Fibroblast of skin of abdomen (primary cell): ENCODE results near the gene POTEF. TPM values are rescaled to one million over a fixed set of nuclear protein-coding genes. Genes with fewer than 3 reads are reported as not detected.
"Not testable (repeated sequence)": the region's sequence is repeated elsewhere in the genome, so short reads cannot be mapped to it uniquely, and the experiment has no call there.

Experiments
- DNase-seq: peaks from one replicate; pipeline ENCODE4 v3.0.0-alpha.2; 2013
- polyA plus RNA-seq, 2 experiments: library from polyadenylated mRNA; unstranded; fragments of 120-200 nt; gene quantifications; one replicate each; pipeline ENCODE4 v1.2.1, GENCODE V29; 2013; ENCODE audit not compliant: insufficient read length in 2 of 2

Gene POTEF
- 0.10 TPM for polyA plus RNA-seq (2013, experiment 1 of 2; ENCODE audit: insufficient read length)
- polyA plus RNA-seq (2013, experiment 2 of 2; ENCODE audit: insufficient read length): 0.25 TPM

DNA sequence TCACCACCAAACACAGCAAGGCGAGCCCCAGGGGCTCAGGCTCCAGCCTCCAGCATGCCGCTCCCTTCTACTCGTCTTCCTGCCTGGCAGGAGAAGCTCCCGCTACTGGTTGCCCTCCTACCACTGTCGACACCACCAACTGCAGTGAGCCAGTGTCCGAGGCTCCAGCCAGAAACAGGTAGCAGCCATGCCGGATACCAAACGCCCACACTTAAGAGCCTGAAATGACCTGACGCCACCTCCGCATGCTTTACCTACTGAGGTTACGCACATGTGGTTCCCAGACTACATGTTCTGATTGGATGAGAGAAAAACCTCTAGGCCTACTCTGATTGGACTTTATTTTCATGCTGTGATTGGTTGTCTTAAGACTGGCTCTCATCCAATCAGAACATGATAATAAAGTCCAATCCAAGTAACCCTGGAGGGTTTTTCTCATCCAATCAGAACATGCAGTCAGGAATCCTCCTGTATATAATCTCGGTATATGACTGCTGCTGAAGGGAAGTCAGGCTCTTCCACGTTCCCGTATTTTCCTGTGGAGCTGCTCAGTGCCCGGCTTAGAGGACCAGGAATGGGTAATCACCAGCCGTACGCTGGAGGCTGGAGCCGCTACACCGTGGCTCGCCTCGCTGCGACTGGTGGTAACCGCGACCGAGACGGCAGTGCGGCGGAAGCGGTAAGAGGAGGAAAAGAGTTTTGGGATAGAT, at the start of gene POTEF:
Gene POTEF, minus strand, starts transcription at position 103 of the 710 bp plus-strand sequence. CDS start 8,707 bp downstream, outside the sequence.
- DNase-seq: not testable (repeated sequence)

DNA sequence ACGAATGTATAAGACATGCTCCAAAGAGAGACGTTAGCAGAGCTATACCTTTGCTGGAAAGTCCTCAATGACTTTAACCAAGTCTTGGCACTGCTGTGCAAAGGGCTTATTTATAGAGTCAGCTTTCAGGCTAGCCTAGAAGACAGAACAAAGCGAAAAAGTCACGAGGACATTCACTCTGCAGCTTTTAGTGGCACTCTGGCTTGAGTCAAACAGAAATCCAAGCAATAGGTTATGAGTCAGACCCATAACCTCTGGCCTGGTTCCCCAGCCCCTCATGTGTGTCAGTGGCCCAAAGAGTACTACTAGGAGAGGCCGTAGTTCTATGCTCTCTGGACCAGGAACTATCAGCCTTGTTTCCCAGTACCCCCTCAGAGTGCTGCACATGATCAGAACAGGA, 45.8 kb upstream of the POTEF start:
- not testable (repeated sequence) for DNase-seq

DNA sequence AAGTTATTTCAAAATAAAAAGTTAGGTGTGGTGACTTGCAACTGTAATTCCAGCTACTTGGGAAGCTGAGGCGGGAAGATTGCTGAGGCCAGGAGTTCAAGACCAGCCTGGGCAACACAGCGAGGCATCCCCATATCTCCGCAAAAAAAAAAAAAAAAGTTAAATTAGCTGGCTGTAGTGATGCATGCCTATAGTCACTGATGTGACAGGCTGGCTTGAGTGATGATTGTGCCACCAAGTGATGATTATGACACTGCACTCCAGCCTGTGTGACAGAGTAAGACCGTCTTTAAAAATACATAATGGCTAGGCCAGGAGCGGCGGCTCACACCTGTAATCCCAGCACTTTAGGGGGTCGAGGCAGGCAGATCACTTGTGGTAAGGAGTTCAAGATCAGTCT, 40.9 kb upstream of the POTEF start:
- no peak for DNase-seq

DNA sequence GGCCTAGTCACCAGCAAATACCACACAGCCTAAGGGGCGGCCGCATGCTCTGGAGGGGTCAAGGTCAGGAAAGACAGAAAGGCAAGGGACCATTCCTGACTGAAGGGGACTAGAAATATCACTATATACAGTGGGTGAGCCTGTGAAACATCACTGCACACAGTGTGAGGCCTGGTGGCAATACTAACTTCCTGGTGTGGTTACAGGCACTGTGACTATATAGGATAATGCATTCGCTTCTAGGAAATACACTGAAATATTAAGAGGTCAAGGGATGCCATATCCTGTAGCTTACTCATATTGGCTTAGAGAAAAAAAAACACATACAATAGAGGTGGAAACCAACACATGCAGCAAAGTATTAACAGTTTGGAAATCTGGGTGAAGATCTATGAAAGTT, 40.1 kb upstream of the POTEF start:
- DNase-seq: not testable (repeated sequence)

DNA sequence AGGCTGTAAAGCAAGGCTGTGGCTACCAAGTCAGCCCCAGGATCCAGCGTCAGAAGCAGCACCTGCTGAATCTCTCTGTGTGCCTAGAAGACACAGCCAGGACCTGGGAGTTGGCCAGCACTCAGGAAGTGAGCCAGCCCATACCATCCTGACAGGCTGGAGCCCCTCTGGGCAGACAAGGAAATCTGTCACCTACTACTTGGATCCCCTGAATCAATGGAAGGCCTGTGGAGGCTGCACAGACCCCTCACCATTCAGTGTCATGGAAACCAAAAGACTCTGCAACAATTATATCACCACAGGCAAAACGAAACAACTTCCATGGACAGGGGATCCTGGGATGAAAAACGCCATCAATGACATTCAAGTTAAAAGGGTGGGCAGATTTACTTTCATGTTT, 37.6 kb upstream of the POTEF start:
- DNase-seq: not testable (repeated sequence)

DNA sequence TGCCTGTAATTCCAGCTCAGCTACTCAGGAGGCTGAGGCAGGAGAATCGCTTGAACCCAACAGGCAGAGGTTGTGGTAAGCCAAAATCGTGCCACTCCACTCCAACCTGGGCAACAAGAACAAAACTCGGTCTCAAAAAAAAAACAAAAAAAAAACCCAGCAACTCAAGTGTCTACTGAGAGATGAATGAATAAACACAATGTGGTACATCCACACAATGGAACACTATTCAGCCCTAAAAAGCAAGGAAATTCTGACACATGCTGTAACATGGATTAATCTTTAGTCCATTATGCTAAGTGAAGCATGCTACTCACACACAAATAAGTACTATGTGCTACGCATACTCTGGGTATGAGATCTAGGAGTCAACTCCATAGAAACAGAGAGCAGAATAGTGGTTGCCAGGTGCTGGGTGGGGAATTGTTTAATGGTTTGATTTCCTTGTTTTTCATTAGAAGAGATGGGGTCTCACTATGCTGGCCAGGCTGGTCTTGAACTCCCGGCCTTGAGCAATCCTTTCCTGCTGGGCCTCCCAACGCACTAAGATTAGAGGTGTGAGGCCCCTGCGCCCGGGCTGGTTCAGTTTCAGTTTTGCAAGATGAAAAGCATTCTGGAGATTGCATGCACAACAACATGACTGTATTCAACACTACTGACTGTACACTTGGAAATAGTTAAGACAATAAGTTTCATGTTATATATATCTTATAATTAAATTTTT, 36.4 kb upstream of the POTEF start:
- no peak for DNase-seq

DNA sequence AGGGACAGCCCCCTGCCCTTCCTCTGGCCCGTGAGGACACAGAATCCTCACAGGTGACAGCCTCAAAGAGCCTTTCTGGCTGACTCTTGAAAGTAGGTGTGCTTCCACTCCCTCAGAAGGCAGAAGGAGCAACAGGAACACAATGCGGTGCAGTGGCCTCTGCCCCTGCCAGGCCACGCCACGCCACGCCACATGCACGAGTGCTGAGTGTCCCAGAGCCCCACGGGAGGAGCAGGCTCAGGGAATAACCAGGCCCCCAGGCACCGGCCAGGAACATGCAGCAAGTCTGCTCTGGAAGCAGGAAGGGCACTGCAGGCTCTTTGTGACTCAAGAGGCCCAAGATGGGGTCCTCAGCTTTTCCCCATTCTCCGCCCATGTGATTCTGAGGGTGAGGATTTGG, 33.9 kb upstream of the POTEF start:
- no peak for DNase-seq

DNA sequence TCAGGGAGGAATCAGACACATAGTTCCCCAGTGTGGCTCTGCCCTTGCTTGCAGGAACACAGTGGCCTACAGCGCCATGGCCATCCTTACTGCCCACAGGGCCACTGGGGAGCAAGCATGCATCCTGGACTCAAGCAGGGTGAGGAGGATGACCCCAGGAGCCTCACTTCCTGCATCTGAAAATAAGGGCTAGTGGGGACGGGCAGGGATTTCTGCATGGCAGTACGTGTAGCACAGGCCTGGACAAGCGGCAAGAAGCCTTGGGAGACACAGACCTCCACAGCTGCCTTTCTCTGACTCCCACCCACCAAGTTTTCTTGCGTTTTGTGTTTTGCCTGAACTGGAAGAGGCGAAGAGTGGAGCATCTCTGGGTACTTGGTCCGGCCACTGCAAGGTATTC, 33.5 kb upstream of the POTEF start:
- DNase-seq: not testable (repeated sequence)

DNA sequence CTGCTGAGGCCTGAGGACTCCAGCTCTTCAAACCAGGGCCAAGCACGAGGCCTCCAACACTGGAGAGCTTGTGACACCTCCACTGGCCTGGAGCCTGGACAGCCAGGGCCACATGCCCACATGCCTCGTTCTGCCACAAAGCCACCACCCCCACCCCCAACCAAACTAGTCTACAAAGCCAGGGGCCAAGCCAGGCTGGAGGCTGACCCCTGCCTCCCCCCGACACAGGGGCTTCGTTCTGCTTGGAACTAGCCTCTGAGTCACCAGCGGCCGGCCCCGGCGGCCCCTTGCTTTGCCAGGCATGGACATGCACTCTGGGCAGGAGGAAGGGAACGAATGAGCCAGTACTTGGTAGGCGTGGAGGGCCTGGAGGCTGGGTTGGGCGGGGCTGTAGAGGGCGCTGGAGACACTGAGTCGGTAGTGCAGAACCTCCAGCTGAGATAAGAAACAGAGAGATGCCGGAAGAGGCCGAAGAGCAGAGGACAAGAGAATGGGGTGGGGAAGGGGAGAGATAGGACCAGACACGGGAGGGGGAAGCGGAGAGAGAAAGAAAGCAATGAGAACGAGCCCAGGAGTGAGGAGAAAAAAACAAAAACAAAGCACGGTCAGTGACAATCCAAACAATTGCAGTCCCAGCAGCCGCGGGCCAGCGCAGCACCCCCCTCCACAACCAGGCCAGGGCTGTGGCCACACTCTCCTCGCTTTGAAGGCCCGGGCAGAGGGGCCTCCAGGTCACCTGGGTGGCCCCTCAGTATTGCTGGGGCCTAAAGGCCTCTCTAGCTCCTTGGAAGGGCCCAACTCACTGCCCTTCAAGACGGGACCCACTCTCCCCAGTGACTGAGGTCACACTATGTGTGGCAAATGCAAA, 32.0 kb upstream of the POTEF start:
- DNase-seq: not testable (repeated sequence)

DNA sequence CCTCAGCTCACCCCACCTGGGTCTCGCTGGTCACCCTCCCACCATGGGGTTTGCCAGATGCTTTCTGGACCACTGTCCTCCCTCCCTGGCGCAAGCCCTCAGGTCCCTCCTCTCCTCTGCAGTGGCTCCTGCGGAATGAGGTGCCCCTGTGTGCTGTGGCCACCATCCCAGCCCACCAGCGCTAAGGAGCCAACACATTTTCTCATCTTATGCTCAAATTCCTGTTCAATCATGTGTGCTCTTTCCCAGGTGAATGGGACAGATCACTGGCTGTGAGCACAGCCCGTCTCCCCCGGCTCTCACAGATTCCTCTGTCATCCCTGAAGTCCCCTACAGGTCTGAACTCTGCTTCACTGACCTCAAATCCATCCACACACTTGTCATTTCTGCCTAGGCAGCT, 31.1 kb upstream of the POTEF start:
- DNase-seq: no peak

DNA sequence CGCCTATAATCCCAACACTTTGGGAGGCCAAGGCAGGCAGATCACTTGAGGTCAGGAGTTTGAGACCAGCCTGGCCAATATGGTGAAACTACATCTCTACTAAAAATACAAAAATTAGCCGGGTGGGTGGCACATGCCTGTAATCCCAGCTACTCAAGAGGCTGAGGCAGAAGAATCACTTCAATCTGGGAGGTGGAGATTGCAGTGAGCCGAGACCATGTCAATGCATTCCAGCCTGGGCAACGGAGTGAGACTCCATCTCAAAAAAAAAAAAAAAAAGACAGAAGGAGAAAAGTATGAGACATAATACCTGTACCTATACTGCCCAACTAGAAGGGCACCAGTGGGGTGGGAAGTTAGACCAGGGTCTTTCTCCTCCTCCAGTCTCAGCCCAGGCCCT, 30.4 kb upstream of the POTEF start:
- not testable (repeated sequence) for DNase-seq

DNA sequence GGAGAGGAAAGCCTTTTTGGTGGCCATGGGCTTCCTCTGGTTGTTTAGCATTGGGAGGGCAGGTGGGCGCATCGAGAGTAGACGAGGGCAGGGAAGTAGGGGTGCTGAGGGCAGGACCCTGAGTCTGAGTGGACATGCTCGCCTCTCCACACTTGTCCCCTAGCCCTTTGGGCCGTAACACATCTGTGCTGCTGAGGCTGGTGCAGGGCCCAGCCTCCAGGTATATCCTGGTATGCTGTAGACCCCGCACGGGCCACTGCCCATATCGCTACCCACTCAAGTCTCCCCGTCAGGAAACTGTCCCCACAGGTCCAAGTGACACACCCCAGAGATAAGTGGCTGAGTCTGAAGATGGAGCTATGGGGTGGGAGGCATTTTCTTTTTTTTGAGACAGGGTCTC, 29.6 kb upstream of the POTEF start:
- DNase-seq: no peak

DNA sequence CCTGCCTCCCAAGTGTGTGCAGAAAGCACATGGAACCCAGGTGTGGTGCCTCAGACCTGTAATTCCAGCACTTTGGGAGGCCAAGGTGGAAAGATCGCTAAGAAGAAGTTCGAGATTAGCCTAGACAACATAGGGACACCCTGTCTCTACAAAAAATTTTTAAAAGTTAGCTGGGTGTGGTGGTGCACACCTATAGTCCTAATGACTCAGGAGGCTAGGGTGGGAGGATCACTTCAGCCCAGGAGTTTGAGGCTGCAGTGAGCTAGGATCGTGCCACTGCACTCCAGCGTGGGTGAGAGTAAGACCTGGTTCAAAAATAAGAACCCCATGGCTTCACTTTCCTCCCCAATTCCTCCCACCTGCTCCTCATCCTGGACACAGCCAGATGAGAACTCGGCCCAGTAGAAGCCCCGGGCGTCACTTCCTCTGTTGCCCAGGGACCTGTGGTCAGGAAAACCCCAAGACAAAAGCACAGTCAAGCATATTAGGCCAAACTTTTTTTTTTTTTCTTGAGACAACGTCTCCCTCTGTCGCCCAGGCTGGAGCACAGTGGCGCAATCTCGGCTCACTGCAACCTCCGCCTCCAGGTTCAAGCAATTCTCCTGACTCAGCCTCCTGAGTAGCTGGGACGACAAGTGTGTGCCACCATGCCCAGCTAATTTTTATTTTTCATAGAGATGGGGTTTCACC, 28.9 kb upstream of the POTEF start:
- DNase-seq: not testable (repeated sequence)

DNA sequence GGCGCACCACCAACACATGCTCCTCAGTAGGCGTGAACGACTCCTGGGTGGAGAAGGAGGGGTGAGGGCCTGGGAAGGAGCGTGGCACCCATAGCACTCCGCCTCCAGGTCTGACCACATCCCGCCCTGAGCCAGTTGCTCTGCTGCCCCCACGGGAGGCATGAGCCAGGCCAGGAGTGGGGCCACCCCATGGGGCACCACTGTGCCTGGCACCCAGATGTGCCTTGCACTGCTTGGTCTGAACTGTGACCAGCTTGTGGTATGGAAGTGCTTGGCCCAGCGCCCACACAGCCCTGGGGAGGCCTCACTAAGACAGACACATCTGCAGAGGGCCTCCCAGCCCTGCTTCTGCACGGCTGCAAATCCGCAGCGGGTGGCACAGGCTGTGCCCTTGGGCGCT, 28.3 kb upstream of the POTEF start:
- DNase-seq: not testable (repeated sequence)

DNA sequence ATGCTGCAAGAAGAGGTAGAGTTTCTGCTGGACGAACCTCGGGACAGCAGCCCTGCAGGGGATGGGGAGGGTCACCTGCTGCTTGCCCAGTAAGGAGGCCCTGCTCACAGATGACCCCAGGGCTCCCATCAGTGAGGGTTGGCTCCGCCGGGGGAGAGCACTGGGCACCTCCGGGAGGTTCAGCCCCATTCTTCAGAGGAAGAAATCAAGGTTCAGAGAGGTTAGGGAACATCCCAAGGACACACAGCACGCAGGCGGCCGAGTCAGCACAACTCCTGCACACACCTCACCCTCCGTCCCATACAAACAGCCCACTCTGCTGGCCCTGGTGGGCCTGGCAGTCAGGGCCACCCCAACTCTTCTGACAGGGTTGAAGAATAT, 27.6 kb upstream of the POTEF start:
- DNase-seq: no peak

DNA sequence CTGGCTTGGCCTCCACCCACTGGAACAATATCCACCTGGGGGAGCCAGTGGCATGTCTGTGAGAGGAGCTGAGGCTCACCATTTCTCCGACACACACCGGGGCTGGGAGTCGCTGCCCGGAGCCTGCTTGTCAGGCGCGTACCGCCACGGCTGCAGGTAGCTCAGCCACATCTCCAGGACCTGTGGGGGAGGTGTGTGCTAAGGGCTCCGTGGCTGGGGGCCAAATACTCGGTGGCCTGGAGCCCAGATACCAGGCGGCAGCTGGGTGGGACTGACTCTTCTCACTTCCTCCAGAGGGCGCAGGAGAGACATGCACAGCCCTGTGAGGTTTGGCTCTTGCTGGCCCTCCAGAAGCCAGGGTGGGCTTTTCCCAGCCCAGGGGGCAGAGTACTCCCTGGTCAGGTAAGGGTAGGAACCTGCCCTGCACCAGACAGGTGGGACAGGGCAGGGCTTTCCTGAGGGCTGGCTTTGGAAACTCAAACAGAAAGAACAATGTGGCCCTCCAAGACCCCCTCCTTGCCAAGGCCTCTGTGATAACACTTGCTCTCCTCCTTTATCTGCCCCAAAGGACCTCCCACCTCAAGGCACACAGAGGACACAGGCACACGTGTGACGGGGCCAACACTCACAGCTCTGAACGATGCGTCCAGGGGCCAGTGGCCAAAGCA, 27.1 kb upstream of the POTEF start:
- DNase-seq: peak; percentile 39

DNA sequence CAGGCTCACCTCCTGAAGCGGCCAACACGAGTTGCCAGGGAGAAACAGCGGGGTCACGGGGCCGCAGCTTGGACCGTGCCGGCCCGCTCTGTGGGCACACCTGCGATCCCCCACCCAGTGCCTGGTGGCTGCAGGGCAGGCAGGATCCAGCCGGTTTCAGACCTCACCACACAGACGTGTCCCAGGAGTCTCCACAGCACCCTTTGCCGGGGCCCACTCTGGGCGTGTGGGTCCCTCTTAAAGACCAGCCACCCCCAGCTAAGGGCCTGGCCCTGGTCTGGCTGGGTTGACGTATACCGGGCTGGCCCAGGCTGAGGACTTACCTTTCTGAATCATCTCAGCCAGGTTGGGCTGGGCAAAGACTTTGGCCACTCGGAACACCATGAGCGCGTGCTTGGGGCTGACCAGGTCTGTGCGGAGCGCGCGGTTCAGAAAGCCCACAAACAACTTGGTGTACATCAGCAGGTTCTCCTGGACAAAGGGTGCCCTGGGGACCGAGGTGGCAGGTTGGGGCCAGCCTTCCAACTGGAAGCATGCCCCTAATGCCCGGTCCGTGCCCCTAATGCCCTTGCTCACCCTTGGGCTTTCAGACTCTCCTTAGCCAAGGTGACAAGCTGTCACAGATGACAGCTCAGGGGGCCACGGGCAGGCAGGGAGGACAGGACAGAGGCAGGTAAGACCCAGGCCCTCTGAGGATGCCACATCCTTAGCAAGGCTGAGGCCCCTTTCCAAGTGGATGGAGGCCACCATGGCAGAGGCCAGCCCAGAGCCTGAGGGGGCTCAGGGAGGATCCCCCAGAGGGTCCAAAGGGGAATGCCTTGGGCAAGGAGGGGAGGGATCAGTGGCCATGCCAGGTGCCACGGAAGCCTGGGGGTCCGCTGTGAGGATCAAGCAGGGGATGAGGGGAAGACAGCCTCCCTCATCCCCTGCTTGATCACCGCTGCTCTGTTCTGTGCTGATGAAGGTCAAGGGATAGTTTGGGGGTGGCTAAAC, 26.0 kb upstream of the POTEF start:
- DNase-seq: no peak

DNA sequence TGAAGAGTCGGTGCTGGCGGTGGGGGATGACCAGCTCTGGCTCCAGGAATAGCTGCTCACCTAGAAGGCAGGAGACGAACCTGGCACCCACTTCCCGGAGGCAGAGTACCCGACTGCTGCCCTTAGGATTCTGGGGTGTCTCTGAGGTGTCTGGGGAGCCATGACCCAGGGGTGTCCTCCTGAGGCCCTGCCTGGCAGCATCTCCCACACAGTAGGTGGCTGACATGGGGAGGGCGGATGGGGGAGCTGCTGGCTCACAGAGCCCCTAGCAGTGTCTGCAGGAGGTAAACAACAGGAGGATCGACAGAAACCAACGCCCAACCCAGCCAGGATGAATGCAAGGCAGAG, 25.4 kb upstream of the POTEF start:
- not testable (repeated sequence) for DNase-seq

DNA sequence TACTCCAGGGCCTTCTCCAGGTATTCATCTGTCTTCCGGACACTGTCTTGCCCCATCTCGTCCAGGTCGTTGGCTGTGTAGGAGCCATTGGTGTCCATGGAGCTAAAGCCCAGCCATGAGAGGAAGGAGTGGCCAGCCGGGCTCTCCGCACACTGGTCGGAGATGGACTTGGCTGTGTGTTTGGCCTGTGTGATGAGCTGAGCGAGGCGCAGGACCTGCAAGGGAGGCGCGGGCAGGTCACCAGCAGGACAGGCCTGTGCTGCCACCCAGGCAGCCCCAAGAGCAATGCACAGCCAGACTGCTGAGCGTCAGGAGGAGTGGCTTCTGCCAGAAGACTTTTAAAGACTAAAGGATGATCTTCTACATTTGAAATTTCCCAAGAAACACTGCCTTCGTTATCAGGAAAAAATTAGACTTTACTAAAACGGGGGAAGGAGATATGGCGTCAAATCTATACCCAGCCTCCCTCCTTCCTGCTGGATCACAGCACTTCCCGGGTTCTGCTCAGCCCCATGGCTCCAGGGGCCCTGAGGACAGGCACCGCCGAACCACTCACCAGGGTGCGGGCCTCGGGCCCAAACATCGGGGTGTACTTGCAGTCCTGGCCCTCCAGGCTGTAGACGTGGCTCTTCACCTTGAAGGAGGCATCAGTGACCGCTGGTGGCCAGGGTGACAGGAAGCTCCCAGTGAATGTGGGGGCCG, 24.9 kb upstream of the POTEF start:
- not testable (repeated sequence) for DNase-seq
